Gastrocnemius medialis (tissue), 4 donors: ENCODE data around the gene USP46.

Experiments
- CTCF ChIP-seq, 5 experiments: fragments of 450-650 bp in 3 of 5; fragments of 200-600 bp in 2 of 5; sonication (generic) in 2 of 5; IDR thresholded peaks in 4 of 5; conservative IDR thresholded peaks in 1 of 5; 1 replicate in 4 of 5; 2 replicates in 1 of 5; pipeline ENCODE4 v1.5.1; 2016 to 2019; ENCODE audit warnings: antibody characterized with exemption in 5 of 5, mild to moderate bottlenecking in 3 of 5, moderate library complexity in 3 of 5
- POLR2A ChIP-seq, 2 donors: fragments of 450-650 bp; IDR thresholded peaks; one replicate each; pipeline ENCODE4 v1.6.1; 2017; ENCODE audit warnings: antibody characterized with exemption in 2 of 2, mild to moderate bottlenecking in 2 of 2, moderate library complexity in 2 of 2

- TF ChIP-seq CTCF (IDR thresholded peaks at IDR 0.05 in 4 of 5, conservative IDR thresholded peaks at IDR 0.05 in 1 of 5) = no peak
- no peak for TF ChIP-seq POLR2A (IDR thresholded peaks at IDR 0.05)
These were observed 82.8 kb downstream of the USP46 start for GRCh38 chr4:52576326-52576725.
